HG02610 (cell line): Measurements from ENCODE around the gene WTAP.
A peak's percentile ranks its signal among the peaks of the same experiment; 100 is the strongest.
"Not testable (repeated sequence)": the region's sequence is repeated elsewhere in the genome, so short reads cannot be mapped to it uniquely, and the experiment has no call there.

Experiments used
- ATAC-seq: cut with Tn5 transposase; IDR thresholded peaks from one replicate; pipeline ENCODE4 v1.9.1; 2021; ENCODE audit warnings: mild to moderate bottlenecking, moderate library complexity; ENCODE audit not compliant: unreplicated experiment

The WTAP gene

DNA sequence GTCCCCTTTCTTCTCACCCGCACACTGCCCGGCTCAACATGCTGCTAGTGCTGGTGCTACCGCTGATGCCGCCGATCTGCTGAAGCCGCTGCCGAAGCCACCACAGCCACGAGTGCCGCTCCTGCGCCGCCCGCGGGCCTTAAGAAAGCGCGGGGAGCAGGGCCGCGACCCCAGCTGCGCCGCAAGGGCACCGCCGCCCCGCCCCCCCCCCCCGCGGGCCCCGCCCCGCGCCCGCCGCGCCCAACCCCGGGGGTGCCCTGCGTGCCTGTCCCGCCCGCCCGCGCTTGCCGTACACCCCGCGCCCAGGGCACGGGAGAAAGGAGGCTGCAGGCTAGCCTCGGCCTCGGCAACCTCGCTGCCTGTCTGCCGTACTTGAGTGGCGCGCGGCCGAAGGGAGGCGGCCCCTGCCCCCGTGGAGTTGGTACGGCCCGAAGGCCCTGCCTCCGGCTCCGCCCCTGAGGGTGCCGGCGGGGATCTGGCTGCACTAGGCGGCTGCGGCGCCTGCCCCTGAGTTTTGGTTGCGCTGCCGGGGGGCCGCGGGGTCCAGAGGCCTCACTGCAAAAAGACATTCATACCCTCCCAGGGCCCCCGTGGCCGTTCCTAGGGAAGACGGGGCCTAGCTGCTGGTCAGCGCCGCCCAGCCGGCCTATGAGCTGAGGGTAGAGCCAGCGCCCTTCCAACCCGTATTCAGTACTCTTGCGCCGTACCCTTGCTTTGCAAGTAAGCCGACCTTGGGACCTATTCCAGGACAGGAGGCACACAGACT is 34.0 kb upstream of the WTAP start, which contains the start of gene SOD2:
Gene SOD2, minus strand, starts transcription at position 114 of the 766 bp plus-strand sequence. Its CDS starts 74 bp downstream, at position 40.
- ATAC-seq: peak; percentile 80

DNA sequence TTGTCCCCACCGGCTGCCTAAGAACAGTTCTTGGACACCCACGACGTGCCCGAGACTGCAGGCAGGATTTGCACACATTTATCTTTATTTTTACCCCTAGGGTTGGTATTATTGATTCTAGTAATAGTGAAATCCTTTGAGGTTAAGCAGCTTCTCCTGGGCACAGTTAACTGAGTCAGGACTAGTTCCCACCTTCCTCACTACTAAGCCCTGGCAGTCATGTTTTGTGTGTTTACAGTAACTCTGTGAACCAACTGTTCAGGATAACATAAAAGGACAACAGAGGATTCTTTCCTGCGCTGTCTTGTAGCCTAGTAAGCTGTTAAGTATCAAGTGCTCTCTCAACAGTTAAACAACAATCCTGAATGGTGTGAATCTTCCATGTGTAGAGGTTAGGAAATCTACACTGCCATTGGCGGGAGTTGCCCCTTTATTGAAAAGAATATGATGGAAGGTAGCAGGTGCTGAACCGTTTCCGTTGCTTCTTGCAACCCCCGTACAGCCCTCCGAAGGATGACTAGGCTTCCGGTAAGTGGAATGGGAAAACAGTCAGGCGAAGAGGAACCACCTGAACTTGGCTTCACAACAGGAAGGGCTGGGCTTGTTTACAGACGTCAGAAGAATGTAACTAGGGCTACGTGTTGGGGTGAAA is 33.3 kb upstream of the WTAP start:
- peak; percentile 12 for ATAC-seq

DNA sequence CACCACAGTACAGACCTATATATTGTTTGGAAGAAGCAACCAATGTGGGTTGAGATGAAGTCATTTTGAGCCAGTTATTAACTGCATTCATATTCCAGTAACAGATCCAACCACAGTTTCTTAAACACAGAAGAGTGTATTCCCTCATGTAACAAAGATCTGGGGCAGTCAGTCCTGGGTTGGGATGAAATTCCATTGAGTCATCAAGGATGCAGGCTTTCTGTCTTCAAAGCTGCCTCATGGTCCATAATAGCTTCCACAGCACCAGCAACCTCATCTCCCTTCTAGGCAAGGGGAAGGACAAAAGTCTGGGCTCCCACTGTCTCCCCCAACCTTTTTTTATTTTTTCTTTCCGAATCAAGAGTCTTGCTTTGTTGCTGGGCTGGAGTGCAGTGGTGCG is 31.3 kb upstream of the WTAP start:
- ATAC-seq: no peak

GRCh38 chr6:159700970-159701369 is 26.3 kb upstream of the WTAP start:
- no peak for ATAC-seq

DNA sequence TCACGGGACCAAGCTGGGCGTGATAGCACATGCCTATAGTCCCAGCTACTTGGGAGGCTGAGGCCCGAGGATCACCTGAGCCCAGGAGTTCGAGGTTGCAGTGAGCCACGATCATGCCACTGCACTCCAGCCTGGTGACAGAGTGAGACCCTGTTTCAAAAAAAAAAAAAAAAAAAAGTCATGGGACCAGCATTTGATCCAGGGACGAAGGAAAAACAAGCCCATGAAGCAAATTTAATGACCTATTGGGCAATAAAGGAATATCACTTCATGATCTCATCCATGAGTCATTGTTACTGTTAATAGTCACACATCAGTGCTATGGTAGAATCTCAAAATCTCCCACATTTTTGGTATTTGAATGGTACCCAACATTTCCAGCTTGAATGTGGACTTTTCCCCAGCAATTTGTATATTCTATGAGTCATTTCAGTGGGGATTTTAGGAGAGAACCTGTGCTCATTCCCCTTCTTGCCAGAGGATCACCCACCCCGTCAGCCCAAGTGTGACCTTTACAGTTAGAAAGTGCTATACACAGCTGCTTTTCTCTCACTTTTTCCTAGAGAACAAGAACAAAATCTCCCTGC is 25.8 kb upstream of the WTAP start:
- no peak for ATAC-seq

DNA sequence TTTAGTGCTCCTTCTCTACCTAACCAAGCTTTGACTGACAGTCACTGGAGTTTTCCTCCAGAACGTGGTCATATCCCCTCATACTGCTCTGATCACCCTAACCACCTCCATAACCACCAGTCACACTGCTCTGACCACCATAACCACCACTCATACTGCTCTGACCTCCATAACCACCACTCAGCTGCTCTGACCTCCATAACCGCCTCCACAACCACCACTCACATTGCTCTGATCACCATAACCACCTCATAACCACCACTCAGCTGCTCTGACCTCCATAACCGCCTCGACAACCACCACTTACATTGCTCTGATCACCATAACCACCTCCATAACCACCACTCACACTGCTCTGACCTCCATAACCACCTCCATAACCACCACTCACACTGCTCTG is 16.7 kb upstream of the WTAP start:
- ATAC-seq: not testable (repeated sequence)

- ATAC-seq: not testable (repeated sequence)
Observed at GRCh38 chr6:159712389-159712788, 14.9 kb upstream of the WTAP start.

DNA sequence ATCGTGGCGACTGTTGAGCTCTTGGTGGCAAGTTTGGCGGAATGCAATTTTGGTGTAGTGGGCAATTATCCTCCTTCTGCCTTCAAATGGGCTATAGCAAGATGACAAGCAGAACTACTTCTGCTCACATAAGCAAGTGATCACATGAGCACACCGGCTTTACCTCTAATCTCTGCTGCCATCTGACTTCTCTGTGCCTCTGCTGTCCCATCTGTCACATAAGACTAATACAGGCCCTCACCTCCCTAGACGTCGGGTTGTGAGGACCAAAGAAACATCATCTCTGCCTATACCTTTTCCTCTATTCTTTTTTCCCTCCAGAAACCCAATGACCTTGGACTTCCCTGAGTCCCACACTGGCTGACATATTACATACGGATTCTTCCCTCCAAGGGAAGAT is 13.3 kb upstream of the WTAP start:
- no peak for ATAC-seq

DNA sequence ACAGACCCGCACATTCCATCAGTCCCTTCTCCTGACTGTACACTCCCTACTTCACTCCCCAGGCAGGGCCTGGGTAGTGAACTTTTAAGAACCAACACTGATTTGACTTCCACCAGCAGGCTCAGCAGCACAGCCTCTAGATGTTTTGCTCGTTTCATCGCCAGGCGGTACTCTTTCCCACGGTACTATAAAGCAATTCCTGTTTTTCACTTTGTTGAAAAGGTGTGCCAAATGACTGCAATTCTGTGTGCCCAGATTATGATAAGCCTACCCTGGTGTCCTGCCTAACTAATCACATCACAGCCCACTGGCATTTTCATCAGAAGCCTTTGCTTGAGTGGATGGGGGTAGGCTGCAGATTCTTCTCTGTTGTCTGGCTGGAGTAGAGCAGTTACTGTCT is 12.9 kb upstream of the WTAP start:
- ATAC-seq: no peak

DNA sequence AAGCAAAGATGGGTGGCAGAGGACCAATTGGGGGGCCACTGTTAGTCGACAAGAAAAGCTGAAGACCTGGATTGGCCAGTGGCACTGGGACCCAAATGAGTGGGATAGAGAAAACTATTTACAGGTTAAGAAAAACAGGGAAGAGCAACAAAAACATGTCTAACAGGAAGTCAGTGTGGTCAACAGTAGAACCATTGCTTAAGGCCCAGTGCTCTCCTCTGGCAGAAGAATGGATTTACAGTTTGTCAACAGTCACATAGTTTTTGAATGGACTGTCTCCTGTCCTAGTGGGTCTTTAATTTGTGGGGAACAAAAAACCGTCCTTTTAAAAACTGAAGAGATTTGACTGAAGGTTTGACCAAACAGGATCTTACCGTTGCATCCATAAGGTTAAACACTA is 12.1 kb upstream of the WTAP start:
- no peak for ATAC-seq

GRCh38 chr6:159715605-159716004 is 11.7 kb upstream of the WTAP start:
- no peak for ATAC-seq

DNA sequence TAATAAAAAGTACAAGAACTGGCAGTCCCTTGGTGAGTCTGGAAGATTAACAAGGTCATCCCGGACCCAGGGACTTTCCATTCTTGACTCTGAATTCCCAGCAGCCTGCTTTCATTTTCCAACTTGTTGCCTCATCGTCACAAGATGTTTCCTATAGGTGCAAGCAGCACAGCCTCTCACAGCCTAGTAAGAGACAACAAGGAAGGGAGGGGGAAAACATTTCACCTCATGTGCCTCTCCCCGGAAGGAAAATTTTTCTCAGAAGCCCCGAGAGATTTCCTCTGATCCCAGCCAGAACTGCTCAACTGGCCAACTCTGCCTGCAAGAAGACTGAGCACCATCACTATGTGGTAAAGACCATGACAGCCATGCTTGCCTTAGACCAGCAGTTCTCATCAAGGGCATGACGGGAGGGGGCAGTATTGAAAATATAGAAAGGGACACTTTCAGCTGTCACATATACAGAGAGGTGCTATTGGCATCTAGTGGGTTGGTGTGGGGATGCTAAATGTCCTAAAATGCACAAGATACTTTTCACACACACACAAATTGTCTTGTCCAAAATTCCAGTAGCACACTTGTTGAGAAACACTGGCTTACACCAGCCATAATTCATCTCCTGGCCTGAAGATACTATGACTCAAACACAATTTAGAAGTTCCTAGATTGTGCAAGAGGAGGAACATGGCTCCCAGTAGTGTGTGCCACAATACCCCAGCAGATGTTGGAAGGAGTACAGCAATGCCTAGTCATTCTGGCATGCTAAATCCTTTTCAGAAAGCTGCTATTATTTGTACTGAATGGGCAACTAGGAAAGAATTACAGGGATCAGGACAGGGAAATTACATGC is 10.8 kb upstream of the WTAP start:
- no peak for ATAC-seq

- ATAC-seq: no peak
Observed at GRCh38 chr6:159718634-159719033, 8.7 kb upstream of the WTAP start.

DNA sequence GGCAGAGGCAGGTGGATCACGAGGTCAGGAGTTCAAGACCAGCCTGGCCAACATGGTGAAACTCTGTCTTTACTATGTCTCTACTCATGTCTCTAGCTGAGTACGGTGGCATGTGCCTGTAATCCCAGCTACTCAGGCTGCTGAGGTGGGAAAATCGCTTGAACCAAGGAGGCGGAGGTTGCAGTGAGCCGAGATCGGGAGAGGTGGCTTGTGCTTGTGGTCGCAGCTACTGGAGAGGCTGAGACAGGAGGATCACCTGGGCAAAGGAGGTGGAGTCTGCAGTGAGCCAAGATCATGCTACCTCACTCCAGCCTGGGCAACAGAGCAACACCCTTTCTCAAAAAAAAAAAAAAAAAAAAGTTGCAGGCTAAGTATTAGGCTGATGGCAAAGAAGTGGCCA is 8.0 kb upstream of the WTAP start:
- ATAC-seq: no peak

- ATAC-seq: no peak
Observed at GRCh38 chr6:159720708-159721107, 6.6 kb upstream of the WTAP start.

GRCh38 chr6:159721981-159722380 is 5.3 kb upstream of the WTAP start:
- ATAC-seq: not testable (repeated sequence)

DNA sequence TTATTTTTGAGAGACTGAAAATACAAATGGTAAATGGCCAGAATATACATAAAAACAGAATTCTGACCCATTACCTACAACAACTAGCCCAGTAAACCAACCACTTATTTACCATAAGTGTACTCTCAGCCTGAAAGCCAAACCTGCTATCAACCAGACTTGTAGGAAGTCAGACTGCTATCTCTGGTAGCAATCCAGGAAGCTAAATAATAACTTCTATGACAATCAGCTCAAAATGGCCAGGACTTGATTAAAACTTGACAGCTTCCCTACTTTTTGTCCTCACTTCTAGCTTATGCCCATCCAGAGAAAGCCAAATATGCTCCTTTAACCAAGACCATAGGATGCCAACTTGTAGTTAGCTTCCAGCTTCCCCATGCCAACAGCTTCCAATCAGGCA is 4.7 kb upstream of the WTAP start:
- no peak for ATAC-seq

- no peak for ATAC-seq
Observed at GRCh38 chr6:159723259-159723658, 4.0 kb upstream of the WTAP start.

DNA sequence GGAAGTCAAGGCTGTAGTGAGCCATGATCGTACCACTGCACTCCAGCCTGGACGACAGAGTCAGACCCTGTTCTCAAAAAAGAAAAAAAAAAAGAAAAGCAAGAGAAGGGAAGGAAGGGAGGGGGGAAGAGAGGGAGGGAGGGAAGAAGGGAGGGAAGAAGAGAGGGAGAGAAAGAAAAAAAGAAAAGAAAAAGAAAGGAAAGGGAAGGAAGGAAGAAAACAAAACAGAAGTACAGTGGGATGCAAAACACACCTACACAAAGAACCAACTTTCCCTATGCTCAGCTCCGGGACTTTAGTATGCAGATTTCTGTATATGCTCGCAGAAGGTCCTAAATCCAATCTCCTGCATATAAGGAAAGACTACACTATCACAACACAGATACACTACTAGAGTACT is 2.5 kb upstream of the WTAP start:
- ATAC-seq: no peak

DNA sequence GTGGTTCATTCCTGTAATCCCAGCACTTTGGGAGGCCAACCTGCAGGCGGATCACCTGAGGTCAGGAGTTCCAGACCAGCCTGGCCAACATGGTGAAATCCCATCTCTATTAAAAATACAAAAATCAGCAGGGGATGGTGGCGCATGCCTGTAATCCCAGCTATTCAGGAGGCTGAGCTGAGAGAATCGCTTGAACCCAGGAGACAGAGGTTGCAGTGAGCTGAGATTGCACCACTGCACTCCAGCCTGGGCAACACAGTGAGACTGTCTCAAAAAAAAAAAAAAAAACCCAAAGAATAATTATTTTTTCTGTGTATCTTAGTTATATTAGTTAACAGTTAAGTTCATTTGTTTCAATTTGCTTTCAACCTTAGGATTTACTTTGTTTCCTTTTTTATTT is 2.1 kb upstream of the WTAP start:
- ATAC-seq: not testable (repeated sequence)

DNA sequence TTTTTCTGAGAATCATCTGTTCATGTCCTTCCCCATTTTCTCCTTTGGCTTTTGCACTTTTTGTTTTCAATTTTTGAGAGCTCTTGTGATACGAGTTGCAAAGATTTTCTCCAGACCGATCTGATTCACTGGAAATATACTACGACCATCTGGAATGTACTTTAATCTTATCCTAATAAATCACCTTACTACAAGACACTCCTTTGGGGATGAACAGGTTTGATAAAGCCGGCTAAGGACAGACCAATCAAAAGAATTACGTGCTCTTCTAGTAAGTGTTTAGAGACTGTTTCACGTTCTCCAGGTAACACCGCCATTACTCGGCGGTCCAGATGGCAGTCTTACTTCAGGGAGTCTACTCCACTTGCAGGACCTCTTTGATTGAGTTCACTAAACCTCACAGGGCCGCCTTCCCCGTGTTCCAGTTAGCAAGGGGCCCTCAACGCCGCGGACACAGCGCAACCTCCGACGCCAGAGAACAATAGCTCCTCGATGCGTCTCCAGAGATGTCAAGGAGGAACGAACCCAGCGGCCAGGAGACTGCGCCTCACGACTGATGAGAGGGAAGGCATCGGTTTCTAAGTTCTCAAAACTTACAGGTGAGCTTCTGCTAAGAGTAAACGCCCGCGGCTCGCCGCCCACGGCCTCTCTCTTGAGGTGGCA is 920 bp upstream of the WTAP start:
- ATAC-seq: peak; percentile 15
